ENCODE measurements around the gene RUFY3.

GRCh38 chr4:70802928-70803580 is 81.3 kb downstream of the RUFY3 start:
- TF ChIP-seq CTCF (IDR thresholded peaks at IDR 0.05): no peak
- no peak for TF ChIP-seq ZFX (IDR thresholded peaks at IDR 0.05; ENCODE audit: borderline replicate concordance)
